PC-3 (cell line): Measurements from ENCODE around the gene HOXA2. TPM values are rescaled to one million over a fixed set of nuclear protein-coding genes. Genes with fewer than 3 reads are reported as not detected.

Experiments
- ATAC-seq: fragments of 200-7000 bp; cut with Tn5 transposase; 2 replicates; pipeline ENCODE4 v1.9.1; 2020; ENCODE audit warnings: mild to moderate bottlenecking, moderate library complexity
- BruUV-seq: library from RNA; stranded (reverse); fragments of 400-500 nt; replicated peaks from 2 replicates; lab custom pipeline; 2021; lab: Mats Ljungman, UMichigan
- CTCF ChIA-PET: fragments of 300-600 bp; sonication (Branson Sonifier 250); formaldehyde crosslinking; loops from one replicate; lab custom pipeline; 2022; ENCODE audit warnings: antibody characterized with exemption; lab: Charles Lee
- POLR2A ChIA-PET: fragments of 300-600 bp; sonication (Branson Sonifier 250); formaldehyde crosslinking; loops from one replicate; lab custom pipeline; 2022; ENCODE audit warnings: antibody characterized with exemption; ENCODE audit not compliant: unreplicated experiment; lab: Charles Lee
- DNase-seq: peaks from one replicate; pipeline ENCODE4 v3.0.0-alpha.2; 2015
- H2AFZ ChIP-seq: fragments of 300-600 bp; sonication (generic); 2 replicates; pipeline ENCODE4 v1.6.0; 2016; ENCODE audit warnings: antibody characterized with exemption, low read length
- H3F3A ChIP-seq: fragments of 300-600 bp; sonication (generic); one replicate; pipeline ENCODE4 v1.6.0; 2017; ENCODE audit warnings: antibody characterized with exemption, low read length, control low read depth, mild to moderate bottlenecking; ENCODE audit not compliant: unreplicated experiment
- H3K27ac ChIP-seq: fragments of 300-600 bp; sonication (generic); 2 replicates; pipeline ENCODE4 v1.5.1; 2016; ENCODE audit warnings: mild to moderate bottlenecking, low read length
- H3K27me3 ChIP-seq: fragments of 300-600 bp; sonication (generic); 2 replicates; pipeline ENCODE4 v1.6.1; 2016; ENCODE audit warnings: low read length, mixed read lengths
- H3K36me3 ChIP-seq: fragments of 300-600 bp; sonication (generic); 2 replicates; pipeline ENCODE4 v1.6.1; 2016; ENCODE audit warnings: low read depth, mixed run types, low read length, mixed read lengths
- H3K4me1 ChIP-seq: fragments of 300-600 bp; sonication (generic); 2 replicates; pipeline ENCODE4 v1.5.1; 2016; ENCODE audit warnings: low read length; ENCODE audit not compliant: insufficient read depth
- H3K4me2 ChIP-seq: fragments of 300-600 bp; sonication (generic); 2 replicates; pipeline ENCODE4 v1.6.0; 2016; ENCODE audit warnings: low read length
- H3K4me3 ChIP-seq: fragments of 300-600 bp; sonication (generic); 2 replicates; pipeline ENCODE4 v1.5.1; 2016; ENCODE audit warnings: mild to moderate bottlenecking, low read length, mixed read lengths
- H3K79me2 ChIP-seq: fragments of 300-600 bp; sonication (generic); 2 replicates; pipeline ENCODE4 v1.6.1; 2017; ENCODE audit warnings: low read length, mixed read lengths
- H3K9ac ChIP-seq: fragments of 300-600 bp; sonication (generic); 2 replicates; pipeline ENCODE4 v1.6.0; 2016; ENCODE audit warnings: mild to moderate bottlenecking, low read length
- H3K9me2 ChIP-seq: fragments of 300-600 bp; sonication (generic); replicated peaks from 2 replicates; pipeline ENCODE4 v1.6.1; 2016; ENCODE audit warnings: mixed run types, low read length, mixed read lengths
- H3K9me3 ChIP-seq: fragments of 300-600 bp; sonication (generic); 2 replicates; pipeline ENCODE4 v1.6.1; 2016; ENCODE audit warnings: low read length, mixed read lengths
- H4K20me1 ChIP-seq: fragments of 300-600 bp; sonication (generic); 2 replicates; pipeline ENCODE4 v1.6.1; 2016; ENCODE audit warnings: low read length, mixed read lengths
- EZH2 ChIP-seq: fragments of 300-600 bp; sonication (generic); IDR thresholded peaks from one replicate; pipeline ENCODE4 v1.6.1; 2017; ENCODE audit warnings: antibody characterized with exemption, mild to moderate bottlenecking, low read length; ENCODE audit not compliant: unreplicated experiment
- EZH2phosphoT487 ChIP-seq: fragments of 300-600 bp; sonication (generic); IDR thresholded peaks from 2 replicates; pipeline ENCODE4 v1.6.1; 2018; ENCODE audit warnings: mild to moderate bottlenecking, antibody characterized with exemption, low read length, borderline replicate concordance
- intact Hi-C: fragments of 100-400 bp; cut with micrococcal nuclease; formaldehyde crosslinking; loops from 2 replicates; pipeline ENCODE4 v1.9.0; 2023
- total RNA-seq: library from RNA; depleted of rRNA; stranded (reverse); fragments of >200 nt; gene quantifications from 2 replicates; pipeline ENCODE4 v1.2.3, GENCODE V29; 2014
- TF ChIP-seq, protein P1 (sequence below): fragments of 300-600 bp; sonication (generic); conservative IDR thresholded peaks from 2 replicates; pipeline ENCODE4 v1.5.1; 2017; ENCODE audit warnings: antibody characterized with exemption, low read depth, mild to moderate bottlenecking, low read length

The HOXA2 gene
- total RNA-seq, 1 experiment from 2014 or later = 0.07 TPM

GRCh38 chr7:27116962-27117886, 14.7 kb upstream of the HOXA2 start:
- no peaks in the 10 kb centered on the region for H3K9me3 ChIP-seq
- BruUV-seq = no TSS peak
- 0 out of 2 replicates have a peak overlapping the region, but pooled peaks have one; percentile 98 for H3K4me2 ChIP-seq
- no peak overlapping the region for H3K27ac ChIP-seq
- ChIA-PET CTCF (no interaction called here), POLR2A (no interaction called here)
- H3K4me1 ChIP-seq = peaks cover 28% of the 10 kb centered on the region
- intact Hi-C loops = no loop called here
- ATAC-seq = no peak
- no peak overlapping the region for H3K4me3 ChIP-seq
- H3F3A ChIP-seq = peaks cover 3% of the 10 kb centered on the region
- peaks cover 67% of the 10 kb centered on the region for H3K79me2 ChIP-seq
- no peaks in the 10 kb centered on the region for H3K9me2 ChIP-seq
- H3K9ac ChIP-seq = no peak overlapping the region
- DNase-seq = no peak
- no peaks in the 10 kb centered on the region; the same call in 1 of the 2 replicates for H3K36me3 ChIP-seq
- H4K20me1 ChIP-seq = no peaks in the 10 kb centered on the region
- TF ChIP-seq EZH2 (no peak), EZH2phosphoT487 (no peak)
- TF ChIP-seq, protein P1, sequence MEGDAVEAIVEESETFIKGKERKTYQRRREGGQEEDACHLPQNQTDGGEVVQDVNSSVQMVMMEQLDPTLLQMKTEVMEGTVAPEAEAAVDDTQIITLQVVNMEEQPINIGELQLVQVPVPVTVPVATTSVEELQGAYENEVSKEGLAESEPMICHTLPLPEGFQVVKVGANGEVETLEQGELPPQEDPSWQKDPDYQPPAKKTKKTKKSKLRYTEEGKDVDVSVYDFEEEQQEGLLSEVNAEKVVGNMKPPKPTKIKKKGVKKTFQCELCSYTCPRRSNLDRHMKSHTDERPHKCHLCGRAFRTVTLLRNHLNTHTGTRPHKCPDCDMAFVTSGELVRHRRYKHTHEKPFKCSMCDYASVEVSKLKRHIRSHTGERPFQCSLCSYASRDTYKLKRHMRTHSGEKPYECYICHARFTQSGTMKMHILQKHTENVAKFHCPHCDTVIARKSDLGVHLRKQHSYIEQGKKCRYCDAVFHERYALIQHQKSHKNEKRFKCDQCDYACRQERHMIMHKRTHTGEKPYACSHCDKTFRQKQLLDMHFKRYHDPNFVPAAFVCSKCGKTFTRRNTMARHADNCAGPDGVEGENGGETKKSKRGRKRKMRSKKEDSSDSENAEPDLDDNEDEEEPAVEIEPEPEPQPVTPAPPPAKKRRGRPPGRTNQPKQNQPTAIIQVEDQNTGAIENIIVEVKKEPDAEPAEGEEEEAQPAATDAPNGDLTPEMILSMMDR = no peak
- no peaks in the 10 kb centered on the region for H3K27me3 ChIP-seq
- H2AFZ ChIP-seq = no peak overlapping the region

DNA sequence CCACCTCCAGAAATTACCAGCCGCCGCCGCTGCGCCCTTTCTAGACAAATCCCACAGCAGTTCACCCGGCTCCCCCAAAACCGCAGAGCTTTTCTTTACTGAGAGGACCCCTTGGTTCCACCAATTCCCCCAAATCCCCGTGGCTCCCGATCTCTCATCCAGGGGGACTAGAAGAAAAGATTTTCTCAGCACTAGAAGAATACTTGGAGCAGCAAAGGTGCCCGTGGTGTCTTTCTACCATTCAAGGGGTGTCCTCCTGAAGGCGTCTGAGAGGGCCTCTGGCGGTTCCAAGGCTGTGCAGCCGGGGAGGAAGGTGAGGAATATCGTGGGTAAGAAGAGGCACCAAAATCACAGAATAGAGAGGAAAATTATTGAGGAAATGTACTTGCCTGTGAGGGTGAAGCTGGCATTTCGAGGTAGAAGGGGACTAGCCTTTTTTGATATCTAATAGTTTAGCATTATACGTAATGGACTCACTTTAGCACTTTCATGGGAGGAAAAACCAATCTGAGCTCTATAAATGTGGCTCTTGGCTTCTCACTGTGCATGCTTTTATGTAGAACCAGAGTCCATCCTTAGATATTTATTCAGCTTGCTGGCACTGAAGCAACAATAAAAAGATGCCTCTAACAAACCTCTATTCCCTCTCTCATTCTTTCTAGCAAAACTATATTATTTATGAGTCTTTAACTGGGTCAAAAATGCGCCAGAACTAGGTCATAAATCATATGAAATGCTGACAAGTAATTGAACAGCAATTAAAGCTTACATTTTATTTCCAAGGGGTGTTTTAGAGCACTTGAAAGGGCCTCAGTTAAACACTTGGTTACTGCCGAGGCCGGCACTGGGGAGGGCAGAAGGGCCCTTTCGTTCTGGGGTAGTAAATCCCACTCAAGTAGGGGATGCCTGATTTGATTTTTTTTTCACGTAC, 13.8 kb upstream of the HOXA2 start:
- TF ChIP-seq EZH2phosphoT487 = no peak
- no peak for TF ChIP-seq EZH2
- TF ChIP-seq, protein P1 = no peak
- Histone ChIP-seq H3K4me3 (peak overlapping the region; percentile 66), H3K9me2 (no peaks in the 10 kb centered on the region), H3K27me3 (no peaks in the 10 kb centered on the region), H3K9ac (no peak overlapping the region; the same call in 1 of the 2 replicates), H2AFZ (no peak overlapping the region), H3K4me1 (peaks cover 37% of the 10 kb centered on the region), H3K79me2 (peaks cover 68% of the 10 kb centered on the region), H3K4me2 (peak overlapping the region; percentile 98), H3K36me3 (no peaks in the 10 kb centered on the region; the same call in 1 of the 2 replicates), H3K9me3 (no peaks in the 10 kb centered on the region), H3K27ac (peak overlapping the region; percentile 84), H4K20me1 (no peaks in the 10 kb centered on the region), H3F3A (peaks cover 3% of the 10 kb centered on the region)
- intact Hi-C loops = no loop called here
- no TSS peak for BruUV-seq
- ChIA-PET CTCF (no interaction called here), POLR2A (interaction anchor here (0.6 to 1.0 kb wide), 2 partner anchors 36 to 75 kb away, joined by 3 to 5 read pairs; partner anchors contain the start of gene HOXA3)
- ATAC-seq (no peak), DNase-seq (no peak)
